Uterus (tissue), 2 donors: Measurements from ENCODE around the gene KCNJ10.

ENCODE experiments used
- POLR2A ChIP-seq, 2 donors: fragments of 450-650 bp; IDR thresholded peaks; one replicate each; pipeline ENCODE4 v1.6.1; 2016; ENCODE audit warnings: antibody characterized with exemption in 2 of 2, mild to moderate bottlenecking in 1 of 2, moderate library complexity in 1 of 2
- TF ChIP-seq, protein P1 (sequence below), 4 experiments: fragments of 200-600 bp in 2 of 4; fragments of 450-650 bp in 2 of 4; sonication (generic) in 2 of 4; IDR thresholded peaks; one replicate each; pipeline ENCODE4 v1.5.1; 2016 to 2019; ENCODE audit warnings: antibody characterized with exemption in 4 of 4, mild to moderate bottlenecking in 2 of 4, moderate library complexity in 1 of 4

DNA sequence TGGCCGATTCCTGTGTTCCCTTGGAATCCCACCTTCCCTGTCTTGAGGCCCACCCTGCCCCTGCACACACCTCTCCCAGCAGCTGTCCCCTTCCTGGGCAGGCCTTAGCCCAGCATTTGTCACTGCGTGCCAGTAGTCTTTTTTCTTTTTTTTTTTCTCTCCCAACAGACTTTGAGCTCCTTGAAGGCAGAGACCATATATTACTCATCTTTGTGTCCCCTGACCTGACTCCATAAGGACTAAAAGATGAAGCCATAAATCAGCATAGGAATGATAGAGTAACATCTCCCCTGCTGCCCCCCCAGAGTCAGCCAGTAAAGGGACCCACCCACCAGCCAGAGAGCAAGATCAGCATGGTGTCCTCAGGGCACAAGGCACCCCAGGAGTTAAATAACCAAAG is 65.5 kb downstream of the KCNJ10 start:
- TF ChIP-seq, protein P1, sequence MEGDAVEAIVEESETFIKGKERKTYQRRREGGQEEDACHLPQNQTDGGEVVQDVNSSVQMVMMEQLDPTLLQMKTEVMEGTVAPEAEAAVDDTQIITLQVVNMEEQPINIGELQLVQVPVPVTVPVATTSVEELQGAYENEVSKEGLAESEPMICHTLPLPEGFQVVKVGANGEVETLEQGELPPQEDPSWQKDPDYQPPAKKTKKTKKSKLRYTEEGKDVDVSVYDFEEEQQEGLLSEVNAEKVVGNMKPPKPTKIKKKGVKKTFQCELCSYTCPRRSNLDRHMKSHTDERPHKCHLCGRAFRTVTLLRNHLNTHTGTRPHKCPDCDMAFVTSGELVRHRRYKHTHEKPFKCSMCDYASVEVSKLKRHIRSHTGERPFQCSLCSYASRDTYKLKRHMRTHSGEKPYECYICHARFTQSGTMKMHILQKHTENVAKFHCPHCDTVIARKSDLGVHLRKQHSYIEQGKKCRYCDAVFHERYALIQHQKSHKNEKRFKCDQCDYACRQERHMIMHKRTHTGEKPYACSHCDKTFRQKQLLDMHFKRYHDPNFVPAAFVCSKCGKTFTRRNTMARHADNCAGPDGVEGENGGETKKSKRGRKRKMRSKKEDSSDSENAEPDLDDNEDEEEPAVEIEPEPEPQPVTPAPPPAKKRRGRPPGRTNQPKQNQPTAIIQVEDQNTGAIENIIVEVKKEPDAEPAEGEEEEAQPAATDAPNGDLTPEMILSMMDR (IDR thresholded peaks at IDR 0.05) = no peak
- no peak for TF ChIP-seq POLR2A (IDR thresholded peaks at IDR 0.05)
